Natural killer cell (primary cell): ENCODE measurements around the gene EYA4. TPM values are rescaled to one million over a fixed set of nuclear protein-coding genes. Genes with fewer than 3 reads are reported as not detected.

Experiments used
- ATAC-seq, 3 donors: fragments of 150-1000 bp in 2 of 3; fragments of 200-7000 bp in 1 of 3; cut with Tn5 transposase; 1 replicate in 1 of 3; 2 replicates in 2 of 3; pipeline ENCODE4 v1.10.0; 2021; ENCODE audit warnings: mild to moderate bottlenecking in 2 of 3, moderate library complexity in 2 of 3
- DNase-seq, 2 donors: peaks; one replicate each; pipeline versions ENCODE4 v3.0.0 to v3.0.0-alpha.2; 2013 to 2021; ENCODE audit warnings: mixed read lengths in 1 of 2
- H3K27ac ChIP-seq: one replicate; pipeline ENCODE4 v1.5.1; 2013; ENCODE audit warnings: mild to moderate bottlenecking, low read length
- H3K27me3 ChIP-seq: one replicate; pipeline ENCODE4 v1.6.1; 2013; ENCODE audit warnings: low read length; ENCODE audit not compliant: control insufficient read depth, insufficient read depth
- H3K36me3 ChIP-seq: one replicate; pipeline ENCODE4 v1.6.1; 2013; ENCODE audit warnings: low read length; ENCODE audit not compliant: control insufficient read depth, insufficient read depth
- H3K4me1 ChIP-seq: one replicate; pipeline ENCODE4 v1.6.1; 2013; ENCODE audit warnings: low read length; ENCODE audit not compliant: control insufficient read depth, insufficient read depth
- H3K4me3 ChIP-seq: one replicate; pipeline ENCODE4 v1.5.1; 2013; ENCODE audit warnings: low read length
- H3K9me3 ChIP-seq: one replicate; pipeline ENCODE4 v1.6.1; 2013; ENCODE audit warnings: low read length; ENCODE audit not compliant: control insufficient read depth, insufficient read depth
- H3K27ac Mint-ChIP-seq, 2 donors: one replicate each; pipeline ENCODE4 v1.8.0; 2022; ENCODE audit warnings: mild to moderate bottlenecking in 2 of 2, mixed read lengths in 2 of 2, moderate library complexity in 1 of 2
- H3K27me3 Mint-ChIP-seq, 2 donors: one replicate each; pipeline ENCODE4 v1.8.0; 2022; ENCODE audit warnings: low read depth in 2 of 2, mixed read lengths in 2 of 2
- H3K36me3 Mint-ChIP-seq: one replicate; pipeline ENCODE4 v1.8.0; 2022; ENCODE audit warnings: mixed read lengths
- H3K4me1 Mint-ChIP-seq, 2 donors: one replicate each; pipeline ENCODE4 v1.8.0; 2022; ENCODE audit warnings: mixed read lengths in 2 of 2
- H3K4me3 Mint-ChIP-seq: one replicate; pipeline ENCODE4 v1.8.0; 2022; ENCODE audit warnings: mild to moderate bottlenecking, moderate library complexity, mixed read lengths
- H3K9me3 Mint-ChIP-seq, 2 donors: one replicate each; pipeline ENCODE4 v1.8.0; 2022; ENCODE audit warnings: mixed read lengths in 2 of 2
- WGBS: methylation state at CpG from one replicate; pipeline ENCODE4 v1.1.7; 2013; ENCODE audit warnings: missing lambda C conversion rate; ENCODE audit not compliant: insufficient coverage; 5-methylcytosine and 5-hydroxymethylcytosine counted together
- intact Hi-C: fragments of 100-400 bp; cut with micrococcal nuclease; formaldehyde crosslinking; loops from one replicate; pipeline ENCODE4 v1.14.2; 2022
- total RNA-seq, 4 donors: library from RNA; stranded (reverse); fragments of 120-200 nt in 1 of 4; gene quantifications; one replicate each; pipeline versions ENCODE4 v1.2.3 to v1.2.4, GENCODE V29; 2013 to 2022
- TF ChIP-seq, protein P1 (sequence below): fragments of 200-600 bp; IDR thresholded peaks from one replicate; pipeline ENCODE4 v1.8.0; 2022; ENCODE audit warnings: antibody characterized with exemption

The EYA4 gene
- total RNA-seq, 3 donors from 2014 or later (not counting 1 experiment from before 2014, with no cell fraction given), result not detected

DNA sequence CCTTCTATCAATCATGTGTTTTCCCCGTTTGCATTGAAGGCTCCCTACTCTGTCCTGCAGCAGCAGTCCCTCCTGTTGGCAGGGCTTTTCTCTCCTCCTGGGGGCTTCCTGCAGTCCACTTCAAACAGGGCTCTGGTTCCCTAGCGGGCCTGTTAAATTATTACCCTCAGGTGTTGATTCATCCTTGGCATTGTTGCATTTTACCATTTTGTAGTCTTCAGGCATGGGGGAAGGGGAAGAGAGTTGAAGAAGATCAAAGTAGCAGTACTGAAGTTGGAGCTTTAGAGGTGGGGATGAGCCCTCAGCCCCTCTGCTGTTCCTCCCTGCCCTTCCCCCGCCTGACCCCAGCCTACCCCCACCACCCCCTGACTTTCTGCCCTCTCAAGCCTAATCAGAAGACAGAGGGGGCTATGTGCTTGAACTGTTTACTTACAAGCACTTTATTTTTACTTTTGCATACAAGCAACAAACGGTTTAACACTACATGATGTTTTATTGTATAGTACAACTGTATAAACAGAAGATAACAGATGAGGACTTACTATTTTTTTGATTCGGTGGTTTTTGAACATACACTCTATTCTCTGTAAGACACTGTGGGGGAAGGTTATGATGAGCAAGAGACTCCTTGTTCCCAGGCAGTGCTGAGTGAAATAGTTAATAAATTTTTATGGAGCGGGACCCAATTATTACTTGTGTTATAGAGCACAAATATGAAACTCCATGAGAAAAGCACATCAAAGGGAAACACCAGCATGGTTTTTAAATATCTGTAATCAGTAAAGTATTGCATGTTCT, 169.7 kb downstream of the EYA4 start:
- TF ChIP-seq, protein P1, sequence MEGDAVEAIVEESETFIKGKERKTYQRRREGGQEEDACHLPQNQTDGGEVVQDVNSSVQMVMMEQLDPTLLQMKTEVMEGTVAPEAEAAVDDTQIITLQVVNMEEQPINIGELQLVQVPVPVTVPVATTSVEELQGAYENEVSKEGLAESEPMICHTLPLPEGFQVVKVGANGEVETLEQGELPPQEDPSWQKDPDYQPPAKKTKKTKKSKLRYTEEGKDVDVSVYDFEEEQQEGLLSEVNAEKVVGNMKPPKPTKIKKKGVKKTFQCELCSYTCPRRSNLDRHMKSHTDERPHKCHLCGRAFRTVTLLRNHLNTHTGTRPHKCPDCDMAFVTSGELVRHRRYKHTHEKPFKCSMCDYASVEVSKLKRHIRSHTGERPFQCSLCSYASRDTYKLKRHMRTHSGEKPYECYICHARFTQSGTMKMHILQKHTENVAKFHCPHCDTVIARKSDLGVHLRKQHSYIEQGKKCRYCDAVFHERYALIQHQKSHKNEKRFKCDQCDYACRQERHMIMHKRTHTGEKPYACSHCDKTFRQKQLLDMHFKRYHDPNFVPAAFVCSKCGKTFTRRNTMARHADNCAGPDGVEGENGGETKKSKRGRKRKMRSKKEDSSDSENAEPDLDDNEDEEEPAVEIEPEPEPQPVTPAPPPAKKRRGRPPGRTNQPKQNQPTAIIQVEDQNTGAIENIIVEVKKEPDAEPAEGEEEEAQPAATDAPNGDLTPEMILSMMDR, result no peak
- H3K4me3 ChIP-seq, result no peak overlapping the region
- no peaks in the 10 kb centered on the region for H3K27me3 ChIP-seq
- no peak overlapping the region for H3K4me3 Mint-ChIP-seq
- DNase-seq (no peak), ATAC-seq (no peak)
- no peaks in the 10 kb centered on the region for H3K27me3 Mint-ChIP-seq
- H3K4me1 Mint-ChIP-seq, result no peaks in the 10 kb centered on the region
- no peaks in the 10 kb centered on the region for H3K36me3 Mint-ChIP-seq
- 83% methylated on average over 3 of the region's 6 CpGs for WGBS
- no peaks in the 10 kb centered on the region for H3K9me3 ChIP-seq
- no peaks in the 10 kb centered on the region for H3K36me3 ChIP-seq
- no peaks in the 10 kb centered on the region for H3K4me1 ChIP-seq
- H3K27ac Mint-ChIP-seq, result no peak overlapping the region
- no peak overlapping the region for H3K27ac ChIP-seq
- intact Hi-C loops, result no loop called here
- H3K9me3 Mint-ChIP-seq, result no peaks in the 10 kb centered on the region

DNA sequence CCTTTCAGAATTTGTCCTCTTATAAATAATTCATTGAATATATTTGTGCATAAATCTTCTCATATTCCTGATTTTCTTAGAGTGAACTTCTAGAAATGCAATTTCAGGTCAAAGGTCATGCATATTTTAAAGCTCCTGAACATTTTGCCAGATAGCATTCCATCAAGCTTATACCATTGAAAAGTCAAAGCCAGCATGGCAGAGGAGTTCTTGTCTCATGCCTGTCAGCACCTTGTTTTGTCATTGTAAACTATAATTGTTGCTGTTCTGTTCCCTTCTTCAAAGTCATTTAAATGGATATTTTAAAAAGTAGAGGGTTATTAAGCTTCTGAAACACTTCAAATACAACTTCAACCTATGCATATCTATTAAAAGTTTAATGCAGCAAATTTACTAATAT, 170.6 kb downstream of the EYA4 start:
- no peak overlapping the region for H3K4me3 ChIP-seq
- H3K36me3 ChIP-seq, result no peaks in the 10 kb centered on the region
- H3K27ac ChIP-seq, result no peak overlapping the region
- no peak for ATAC-seq
- TF ChIP-seq, protein P1, result no peak
- H3K36me3 Mint-ChIP-seq, result no peaks in the 10 kb centered on the region
- no peaks in the 10 kb centered on the region for H3K27me3 ChIP-seq
- no peaks in the 10 kb centered on the region for H3K27me3 Mint-ChIP-seq
- intact Hi-C loops, result no loop called here
- no peaks in the 10 kb centered on the region for H3K9me3 ChIP-seq
- H3K4me3 Mint-ChIP-seq, result no peak overlapping the region
- no peaks in the 10 kb centered on the region for H3K4me1 Mint-ChIP-seq
- H3K9me3 Mint-ChIP-seq, result no peaks in the 10 kb centered on the region
- DNase-seq, result no peak
- H3K27ac Mint-ChIP-seq, result no peak overlapping the region
- no peaks in the 10 kb centered on the region for H3K4me1 ChIP-seq

DNA sequence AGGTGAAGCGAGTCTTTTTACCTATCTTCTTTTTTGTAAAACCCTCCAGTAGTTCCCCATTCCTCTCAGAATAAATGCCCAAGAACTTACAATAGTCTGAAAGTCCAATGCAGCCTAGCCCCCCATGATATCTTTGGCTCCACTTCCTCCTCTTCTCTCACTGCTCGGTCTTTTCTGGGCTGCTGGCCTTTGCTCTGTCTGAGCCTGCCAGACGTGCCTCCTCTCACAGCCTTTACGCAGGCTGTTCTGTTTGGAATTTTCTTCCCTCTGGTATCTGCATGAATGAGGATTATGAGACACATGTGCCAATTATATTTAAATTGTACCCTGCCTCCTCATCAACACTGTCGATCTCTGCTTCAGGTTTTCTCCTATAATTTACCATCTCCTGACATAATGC, 174.1 kb downstream of the EYA4 start:
- no peaks in the 10 kb centered on the region for H3K36me3 Mint-ChIP-seq
- H3K27me3 Mint-ChIP-seq, result no peaks in the 10 kb centered on the region
- DNase-seq (no peak), ATAC-seq (no peak)
- TF ChIP-seq, protein P1, result no peak
- H3K4me1 Mint-ChIP-seq, result no peaks in the 10 kb centered on the region
- 84% methylated on average over 4 of the region's 5 CpGs for WGBS
- no peaks in the 10 kb centered on the region for H3K9me3 Mint-ChIP-seq
- no peak overlapping the region for H3K4me3 Mint-ChIP-seq
- H3K36me3 ChIP-seq, result no peaks in the 10 kb centered on the region
- no peak overlapping the region for H3K27ac ChIP-seq
- no peak overlapping the region for H3K27ac Mint-ChIP-seq
- no peaks in the 10 kb centered on the region for H3K27me3 ChIP-seq
- no peaks in the 10 kb centered on the region for H3K4me1 ChIP-seq
- no peak overlapping the region for H3K4me3 ChIP-seq
- no peaks in the 10 kb centered on the region for H3K9me3 ChIP-seq
- intact Hi-C loops, result no loop called here

DNA sequence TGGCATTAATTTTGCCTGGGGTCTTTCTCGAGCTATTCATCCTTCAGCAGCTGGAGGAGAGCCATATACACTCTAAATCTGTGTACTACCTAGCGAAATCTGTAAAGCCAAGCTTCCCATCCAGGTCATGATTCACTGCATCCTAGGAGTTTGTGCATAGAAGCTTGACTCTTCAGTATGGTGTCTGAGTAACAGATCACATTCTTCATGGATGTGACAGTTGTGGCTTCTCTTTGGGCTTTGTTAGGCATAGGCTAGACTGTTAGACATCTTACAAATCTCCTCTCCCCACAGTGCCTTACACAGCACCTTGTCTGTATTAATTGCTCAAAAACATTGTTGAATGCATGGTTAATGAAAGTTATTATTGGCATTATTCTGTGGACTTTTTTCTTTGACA, 177.0 kb downstream of the EYA4 start:
- Histone ChIP-seq H3K36me3 (no peaks in the 10 kb centered on the region), H3K27ac (no peak overlapping the region), H3K9me3 (no peaks in the 10 kb centered on the region), H3K4me1 (no peaks in the 10 kb centered on the region), H3K4me3 (no peak overlapping the region), H3K27me3 (no peaks in the 10 kb centered on the region)
- ATAC-seq, result no peak
- no peak overlapping the region for H3K4me3 Mint-ChIP-seq
- no peaks in the 10 kb centered on the region for H3K4me1 Mint-ChIP-seq
- TF ChIP-seq, protein P1, result no peak
- no peak overlapping the region for H3K27ac Mint-ChIP-seq
- WGBS, result 60% methylated on average over 1 of the region's 2 CpGs
- DNase-seq, result no peak
- H3K36me3 Mint-ChIP-seq, result no peaks in the 10 kb centered on the region
- no peaks in the 10 kb centered on the region for H3K27me3 Mint-ChIP-seq
- no peaks in the 10 kb centered on the region for H3K9me3 Mint-ChIP-seq
- intact Hi-C loops, result no loop called here
